SU-DHL-6 (cell line): Measurements from ENCODE around the gene POU2AF2.

ENCODE experiments used
- H2AFZ ChIP-seq: fragments of 200-600 bp; sonication (generic); 2 replicates; pipeline ENCODE4 v1.6.1; 2014; ENCODE audit warnings: low read depth, mild to moderate bottlenecking, moderate library complexity, mixed read lengths, antibody characterized with exemption, low read length; ENCODE audit not compliant: severe bottlenecking
- H3F3A ChIP-seq: fragments of 200-600 bp; shearing (Covaris generic); 2 replicates; pipeline ENCODE4 v1.6.0; 2016; ENCODE audit warnings: antibody characterized with exemption, mild to moderate bottlenecking; ENCODE audit not compliant: insufficient read depth
- H3K27ac ChIP-seq: fragments of 200-600 bp; sonication (generic); 2 replicates; pipeline ENCODE4 v1.5.1; 2016; ENCODE audit warnings: low read depth, mild to moderate bottlenecking, low read length, moderate library complexity, mixed read lengths
- H3K27me3 ChIP-seq: fragments of 200-600 bp; sonication (generic), shearing (Covaris generic); 2 replicates; pipeline ENCODE4 v1.6.0; 2014; ENCODE audit warnings: mild to moderate bottlenecking, low read length
- H3K36me3 ChIP-seq: fragments of 200-600 bp; sonication (generic); 2 replicates; pipeline ENCODE4 v1.6.1; 2014; ENCODE audit warnings: mild to moderate bottlenecking, low read length, mixed read lengths
- H3K4me2 ChIP-seq: fragments of 300-600, 200-600 bp; shearing (Covaris generic), sonication (generic); 2 replicates; pipeline ENCODE4 v1.6.0; 2014; ENCODE audit warnings: low read length, low read depth, mild to moderate bottlenecking; ENCODE audit not compliant: poor library complexity, severe bottlenecking
- H3K4me3 ChIP-seq: fragments of 200-600 bp; sonication (generic); 2 replicates; pipeline ENCODE4 v1.5.1; 2014; ENCODE audit warnings: antibody characterized with exemption, low read length, mild to moderate bottlenecking, mixed read lengths; ENCODE audit not compliant: insufficient read depth, poor library complexity, severe bottlenecking
- H3K79me2 ChIP-seq: fragments of 200-600 bp; sonication (generic); 2 replicates; pipeline ENCODE4 v1.6.1; 2014; ENCODE audit warnings: mild to moderate bottlenecking, low read length, moderate library complexity; ENCODE audit not compliant: insufficient read depth
- H3K9ac ChIP-seq: fragments of 200-600 bp; sonication (generic); 2 replicates; pipeline ENCODE4 v1.7.0; 2014; ENCODE audit warnings: mild to moderate bottlenecking, low read length
- H3K9me2 ChIP-seq: fragments of 200-600 bp; sonication (generic); replicated peaks from 2 replicates; pipeline ENCODE4 v1.6.1; 2014; ENCODE audit warnings: low read length; ENCODE audit not compliant: insufficient read depth
- H3K9me3 ChIP-seq: fragments of 200-600 bp; sonication (generic); 2 replicates; pipeline ENCODE4 v1.6.1; 2014; ENCODE audit warnings: low read length, mixed read lengths; ENCODE audit not compliant: insufficient read depth
- H4K20me1 ChIP-seq: fragments of 200-600 bp; sonication (generic); 2 replicates; pipeline ENCODE4 v1.6.1; 2014; ENCODE audit warnings: low read depth, mild to moderate bottlenecking, antibody characterized with exemption, low read length, moderate library complexity, mixed read lengths
- EZH2phosphoT487 ChIP-seq: fragments of 200-600 bp; sonication (generic), shearing (Covaris generic); conservative IDR thresholded peaks from 2 replicates; pipeline ENCODE4 v1.6.1; 2018; ENCODE audit warnings: mild to moderate bottlenecking, antibody characterized with exemption, low read length, moderate library complexity, mixed read lengths
- TF ChIP-seq, protein P1 (sequence below): fragments of 200-600 bp; sonication (generic); IDR thresholded peaks from one replicate; pipeline ENCODE4 v1.5.1; 2017; ENCODE audit warnings: antibody characterized with exemption, mild to moderate bottlenecking, low read length, moderate library complexity; ENCODE audit not compliant: insufficient read depth, poor library complexity, severe bottlenecking

The POU2AF2 gene

DNA sequence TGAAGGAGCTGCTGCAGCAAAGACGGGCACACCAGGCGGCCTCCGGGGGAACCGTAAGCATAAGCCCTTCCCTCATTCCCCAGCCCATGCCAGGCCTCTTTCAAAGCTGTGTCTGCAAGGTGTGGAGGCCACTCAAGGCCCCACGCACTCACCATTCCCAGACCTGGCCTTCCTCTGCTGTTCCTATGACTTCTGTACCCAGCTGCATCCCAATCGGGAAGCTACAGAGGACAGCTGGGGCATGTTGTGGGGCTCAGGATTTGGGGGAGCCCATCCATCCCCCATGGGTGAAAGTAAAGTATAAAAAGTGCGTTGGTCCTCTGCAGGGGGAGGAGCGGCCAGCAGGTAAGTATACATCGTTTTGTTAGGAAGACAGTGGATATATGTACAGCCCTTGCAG lies 55.0 kb downstream of the POU2AF2 start:
- H3K27me3 ChIP-seq, result no peaks in the 10 kb centered on the region
- no peak overlapping the region for H2AFZ ChIP-seq
- TF ChIP-seq, protein P1, sequence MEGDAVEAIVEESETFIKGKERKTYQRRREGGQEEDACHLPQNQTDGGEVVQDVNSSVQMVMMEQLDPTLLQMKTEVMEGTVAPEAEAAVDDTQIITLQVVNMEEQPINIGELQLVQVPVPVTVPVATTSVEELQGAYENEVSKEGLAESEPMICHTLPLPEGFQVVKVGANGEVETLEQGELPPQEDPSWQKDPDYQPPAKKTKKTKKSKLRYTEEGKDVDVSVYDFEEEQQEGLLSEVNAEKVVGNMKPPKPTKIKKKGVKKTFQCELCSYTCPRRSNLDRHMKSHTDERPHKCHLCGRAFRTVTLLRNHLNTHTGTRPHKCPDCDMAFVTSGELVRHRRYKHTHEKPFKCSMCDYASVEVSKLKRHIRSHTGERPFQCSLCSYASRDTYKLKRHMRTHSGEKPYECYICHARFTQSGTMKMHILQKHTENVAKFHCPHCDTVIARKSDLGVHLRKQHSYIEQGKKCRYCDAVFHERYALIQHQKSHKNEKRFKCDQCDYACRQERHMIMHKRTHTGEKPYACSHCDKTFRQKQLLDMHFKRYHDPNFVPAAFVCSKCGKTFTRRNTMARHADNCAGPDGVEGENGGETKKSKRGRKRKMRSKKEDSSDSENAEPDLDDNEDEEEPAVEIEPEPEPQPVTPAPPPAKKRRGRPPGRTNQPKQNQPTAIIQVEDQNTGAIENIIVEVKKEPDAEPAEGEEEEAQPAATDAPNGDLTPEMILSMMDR, result no peak
- TF ChIP-seq EZH2phosphoT487, result no peak
- no peaks in the 10 kb centered on the region for H3K9me2 ChIP-seq
- no peak overlapping the region for H3K9ac ChIP-seq
- no peak overlapping the region for H3K4me2 ChIP-seq
- H3F3A ChIP-seq, result no peaks in the 10 kb centered on the region
- no peak overlapping the region for H3K27ac ChIP-seq
- no peaks in the 10 kb centered on the region for H3K9me3 ChIP-seq
- no peaks in the 10 kb centered on the region for H3K36me3 ChIP-seq
- H3K79me2 ChIP-seq, result no peaks in the 10 kb centered on the region
- no peak overlapping the region for H3K4me3 ChIP-seq
- no peaks in the 10 kb centered on the region for H4K20me1 ChIP-seq

DNA sequence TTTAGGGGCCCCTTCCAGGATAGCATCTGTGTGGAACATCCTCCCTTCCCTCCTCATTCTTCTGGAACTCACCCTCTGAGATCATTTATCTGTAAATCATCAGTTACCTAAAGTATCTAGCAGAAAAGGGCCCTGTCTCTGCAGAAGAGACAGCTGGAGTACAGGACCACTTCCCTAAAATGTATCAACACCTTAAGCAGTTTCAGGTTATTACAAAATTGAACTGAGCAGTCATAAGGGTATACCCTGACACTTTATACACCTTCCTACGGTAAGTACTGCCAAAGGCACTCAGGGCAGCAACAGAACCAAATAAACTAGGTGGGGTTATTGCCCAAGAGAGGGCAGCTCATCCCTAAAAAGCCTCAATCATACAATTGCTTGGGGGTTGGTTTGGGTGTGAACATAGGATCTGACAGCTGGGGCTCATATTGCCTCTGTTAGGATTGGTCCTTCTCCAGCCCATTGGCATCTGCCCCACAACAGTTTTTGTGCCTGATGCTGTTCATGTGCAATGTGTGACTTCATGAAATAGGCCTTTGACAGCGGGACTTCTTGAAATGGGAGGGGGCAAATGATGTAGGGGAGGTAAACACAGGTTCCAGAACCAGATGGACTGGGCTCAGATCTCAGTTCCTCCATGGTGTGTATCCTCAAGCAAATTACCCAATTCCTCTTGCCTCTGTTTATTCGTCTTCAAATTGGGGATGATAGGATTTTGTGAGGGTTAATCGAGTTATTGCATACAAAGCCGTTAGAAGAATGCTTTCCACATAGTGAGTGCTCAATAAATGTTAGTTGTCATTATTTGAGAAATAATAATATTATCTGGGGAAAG lies 55.7 kb downstream of the POU2AF2 start:
- no peak overlapping the region for H3K4me2 ChIP-seq
- no peaks in the 10 kb centered on the region for H3K9me3 ChIP-seq
- H3K27me3 ChIP-seq, result no peaks in the 10 kb centered on the region
- H3K9me2 ChIP-seq, result no peaks in the 10 kb centered on the region
- no peak overlapping the region for H2AFZ ChIP-seq
- no peaks in the 10 kb centered on the region for H3K36me3 ChIP-seq
- no peak overlapping the region for H3K9ac ChIP-seq
- H3F3A ChIP-seq, result no peaks in the 10 kb centered on the region
- H3K27ac ChIP-seq, result no peak overlapping the region
- H4K20me1 ChIP-seq, result no peaks in the 10 kb centered on the region
- TF ChIP-seq EZH2phosphoT487, result no peak
- TF ChIP-seq, protein P1, result no peak
- no peaks in the 10 kb centered on the region for H3K79me2 ChIP-seq
- no peak overlapping the region for H3K4me3 ChIP-seq

DNA sequence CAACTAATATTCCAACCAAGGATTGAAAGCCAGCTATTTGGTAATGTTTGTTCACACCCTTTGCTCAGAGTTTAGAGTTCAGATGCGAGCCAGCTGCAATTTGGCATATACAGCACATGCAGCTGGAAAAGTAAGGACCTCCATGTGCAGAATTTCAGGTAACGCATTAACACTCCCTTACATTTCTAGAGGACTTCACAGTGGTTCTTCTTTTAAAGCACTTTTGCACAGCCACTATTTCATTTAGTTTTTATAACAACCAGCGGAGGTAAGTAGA lies 56.3 kb downstream of the POU2AF2 start:
- Histone ChIP-seq H3K36me3 (no peaks in the 10 kb centered on the region), H3K27ac (no peak overlapping the region), H3K4me3 (no peak overlapping the region), H3K9me3 (no peaks in the 10 kb centered on the region), H3K27me3 (no peaks in the 10 kb centered on the region), H4K20me1 (no peaks in the 10 kb centered on the region), H3K9ac (no peak overlapping the region), H3K9me2 (no peaks in the 10 kb centered on the region), H3F3A (no peaks in the 10 kb centered on the region), H3K4me2 (no peak overlapping the region), H3K79me2 (no peaks in the 10 kb centered on the region), H2AFZ (no peak overlapping the region)
- no peak for TF ChIP-seq EZH2phosphoT487
- TF ChIP-seq, protein P1, result no peak
